Right hindlimb (tissue), 1 donor: ENCODE results near the gene ATXN7.

ENCODE experiments used
- DNase-seq: peaks from one replicate; pipeline ENCODE4 v3.0.0-alpha.2; 2018

ATXN7 gene

DNA sequence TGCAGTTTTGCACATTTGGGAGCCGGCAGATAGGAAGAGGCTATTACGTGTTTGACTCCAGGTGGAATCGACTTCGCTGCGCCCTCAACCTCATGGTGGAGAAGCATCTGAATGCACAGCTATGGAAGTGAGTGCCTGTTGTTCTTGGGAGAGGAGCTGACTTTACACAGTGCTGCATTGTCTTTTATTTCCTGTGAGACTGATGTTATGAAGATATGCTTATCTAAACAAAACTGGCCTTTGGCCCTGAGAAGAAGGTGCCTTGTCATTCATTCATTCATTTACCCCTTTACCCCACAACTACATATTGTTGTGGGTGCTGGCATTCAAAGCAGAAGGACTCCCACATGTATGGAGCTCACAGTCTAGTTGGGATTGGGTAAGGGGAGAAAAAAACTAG lies 127.1 kb downstream of the ATXN7 start:
- no peak for DNase-seq

DNA sequence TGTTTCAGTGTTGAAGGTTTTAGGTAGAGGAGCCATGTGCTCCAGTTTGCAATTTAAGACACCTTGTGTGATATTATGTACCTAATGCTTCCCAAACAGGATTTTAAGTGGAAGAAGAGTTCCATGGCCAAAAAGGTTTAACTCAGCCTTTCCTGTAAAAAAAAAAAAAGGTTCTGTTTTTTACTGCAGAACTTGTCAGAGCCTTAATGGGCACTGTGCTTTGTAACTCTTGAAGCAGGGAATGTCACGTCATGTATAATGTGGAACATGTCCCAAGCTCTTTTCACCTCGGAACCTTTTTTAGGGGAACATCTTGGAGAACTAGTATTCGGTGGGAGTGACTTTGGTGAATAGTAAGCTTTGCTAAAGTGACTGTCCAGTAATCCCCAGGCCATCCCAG lies 128.0 kb downstream of the ATXN7 start:
- no peak for DNase-seq

DNA sequence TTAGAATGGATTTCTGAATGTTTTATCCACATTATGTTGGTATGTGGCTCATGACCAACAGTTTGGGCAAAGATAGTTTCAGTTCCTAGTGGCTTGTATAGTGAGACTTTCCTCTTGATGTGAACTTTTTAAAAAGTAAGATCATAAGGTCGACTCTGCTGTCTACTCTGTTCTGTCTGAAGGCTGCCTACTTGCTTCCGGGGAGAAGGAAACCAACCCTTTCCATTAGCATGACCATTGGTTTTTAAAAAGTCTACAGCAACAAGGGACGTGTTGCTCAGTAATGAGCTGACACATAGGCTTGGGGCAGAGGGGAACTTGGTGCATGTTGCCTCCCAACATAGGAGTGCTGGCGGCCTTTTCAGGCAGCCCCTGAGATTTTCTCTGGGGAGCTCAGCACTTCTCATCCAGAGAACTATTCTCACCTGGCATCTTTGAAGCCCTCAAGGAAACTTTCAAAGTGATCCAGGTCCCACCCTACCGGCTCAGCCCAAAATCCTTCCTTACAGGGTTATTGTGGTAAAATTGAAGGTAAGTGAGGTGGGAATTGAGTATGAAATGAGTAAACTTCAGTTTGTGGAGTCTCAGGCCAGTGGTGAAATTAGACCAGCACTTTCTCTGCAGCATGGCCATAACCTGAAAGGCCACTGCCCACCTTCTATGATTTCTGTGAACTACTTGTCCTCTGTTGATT lies 129.0 kb downstream of the ATXN7 start:
- DNase-seq = no peak

- peak; percentile 74 for DNase-seq
Observed at GRCh38 chr3:63993653-63994079, 130.0 kb downstream of the ATXN7 start.

DNA sequence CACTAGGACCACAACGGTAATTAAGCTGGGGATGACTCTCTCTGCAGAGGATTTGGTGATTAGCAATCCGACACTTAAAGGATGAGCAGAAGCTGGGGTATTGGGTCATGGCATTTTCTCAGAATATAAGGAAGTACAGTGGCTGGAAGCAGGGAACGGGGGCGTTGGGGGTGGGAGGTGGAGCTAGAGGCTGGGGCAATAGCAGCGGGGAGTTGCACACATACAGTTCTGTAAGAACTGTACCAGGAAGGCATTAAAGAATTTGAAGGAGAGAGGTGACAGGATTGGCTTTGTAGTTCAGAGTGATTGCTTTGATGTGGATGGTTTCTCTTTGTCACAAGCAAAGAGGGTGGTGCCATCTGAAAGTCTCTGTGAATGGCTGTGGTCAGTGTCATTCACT lies 131.4 kb downstream of the ATXN7 start:
- DNase-seq = no peak

DNA sequence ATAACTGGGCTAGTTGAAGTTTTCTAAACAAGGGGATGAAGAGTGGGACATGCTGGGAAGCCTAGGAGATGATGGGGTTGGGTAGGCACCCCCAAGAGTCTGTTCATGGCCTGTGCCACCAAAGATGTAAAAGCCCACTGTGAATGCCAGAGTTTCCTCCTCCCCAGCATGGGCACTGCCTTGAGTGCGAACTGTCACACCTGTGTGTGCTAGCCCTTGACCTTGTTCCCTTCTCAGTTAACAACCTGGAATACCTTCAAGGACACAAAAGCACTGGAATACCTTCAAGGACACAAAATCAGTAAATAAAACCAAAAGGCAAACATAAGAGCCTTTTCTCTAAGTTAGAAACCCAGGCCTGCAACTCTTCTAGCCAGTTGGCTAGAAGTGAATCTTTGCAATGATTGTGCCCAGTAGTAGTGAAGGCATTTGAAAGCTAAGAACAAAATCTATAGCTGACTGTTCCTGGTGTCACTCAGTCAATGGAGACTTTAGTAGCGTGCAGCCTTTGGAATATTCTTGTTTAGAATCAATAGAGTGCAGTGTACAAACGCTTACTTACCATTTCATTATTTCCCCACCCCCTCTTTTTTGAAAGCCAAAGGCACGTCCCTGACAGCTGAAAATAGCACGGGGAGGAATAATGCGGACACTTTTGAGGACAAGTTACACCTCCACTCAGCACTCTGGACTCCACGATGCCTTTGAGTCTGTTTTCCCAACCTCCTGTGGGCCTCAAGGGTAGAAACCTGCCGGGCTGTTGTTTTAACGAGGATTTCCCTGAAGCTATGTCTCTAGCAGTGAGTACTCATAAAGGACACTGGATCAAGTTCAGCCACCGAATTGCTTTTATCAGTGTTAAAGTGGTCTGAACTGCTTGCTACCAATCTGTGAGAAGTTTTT lies 135.4 kb downstream of the ATXN7 start:
- no peak for DNase-seq

- no peak for DNase-seq
Observed at GRCh38 chr3:64000453-64001055, 136.9 kb downstream of the ATXN7 start.

DNA sequence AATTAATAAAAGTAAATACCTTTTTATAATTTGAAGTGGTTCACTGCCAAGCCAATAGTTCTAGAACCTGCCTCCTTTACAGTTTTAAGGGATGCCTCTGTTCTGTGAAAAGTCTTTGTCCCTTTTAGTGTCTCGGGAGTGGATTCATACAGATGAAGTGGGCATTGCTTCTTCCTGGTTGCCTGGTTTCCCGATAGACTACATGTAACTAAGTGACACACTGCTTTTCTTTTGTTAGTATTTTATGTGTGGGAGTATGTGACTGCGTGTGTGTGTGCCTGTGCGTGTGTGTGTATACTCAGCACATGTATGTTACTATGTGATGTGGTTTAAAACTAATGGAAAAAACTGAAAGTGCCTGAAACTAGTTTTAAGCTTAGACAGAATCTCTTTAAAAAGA lies 138.6 kb downstream of the ATXN7 start:
- no peak for DNase-seq

DNA sequence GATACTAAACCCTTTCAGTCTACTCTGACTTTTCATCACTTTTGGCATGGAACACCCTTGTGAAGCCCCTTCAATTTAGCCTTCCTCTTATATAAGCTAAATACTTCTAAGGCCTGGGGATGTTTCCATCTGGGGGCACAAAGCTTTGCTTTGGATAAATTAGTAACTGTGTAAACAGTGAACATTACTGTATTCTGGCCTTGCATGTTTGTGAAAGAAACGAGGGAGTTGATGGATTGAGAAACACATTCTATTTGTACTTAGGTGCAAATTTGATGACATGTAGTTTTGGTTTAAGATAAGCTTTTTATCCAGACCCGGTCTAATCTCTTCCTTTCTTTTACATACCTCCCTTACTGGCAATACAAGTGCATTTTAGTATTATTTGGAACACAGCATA lies 139.9 kb downstream of the ATXN7 start:
- DNase-seq = no peak

GRCh38 chr3:64008017-64008416 lies 144.3 kb downstream of the ATXN7 start:
- DNase-seq = no peak

DNA sequence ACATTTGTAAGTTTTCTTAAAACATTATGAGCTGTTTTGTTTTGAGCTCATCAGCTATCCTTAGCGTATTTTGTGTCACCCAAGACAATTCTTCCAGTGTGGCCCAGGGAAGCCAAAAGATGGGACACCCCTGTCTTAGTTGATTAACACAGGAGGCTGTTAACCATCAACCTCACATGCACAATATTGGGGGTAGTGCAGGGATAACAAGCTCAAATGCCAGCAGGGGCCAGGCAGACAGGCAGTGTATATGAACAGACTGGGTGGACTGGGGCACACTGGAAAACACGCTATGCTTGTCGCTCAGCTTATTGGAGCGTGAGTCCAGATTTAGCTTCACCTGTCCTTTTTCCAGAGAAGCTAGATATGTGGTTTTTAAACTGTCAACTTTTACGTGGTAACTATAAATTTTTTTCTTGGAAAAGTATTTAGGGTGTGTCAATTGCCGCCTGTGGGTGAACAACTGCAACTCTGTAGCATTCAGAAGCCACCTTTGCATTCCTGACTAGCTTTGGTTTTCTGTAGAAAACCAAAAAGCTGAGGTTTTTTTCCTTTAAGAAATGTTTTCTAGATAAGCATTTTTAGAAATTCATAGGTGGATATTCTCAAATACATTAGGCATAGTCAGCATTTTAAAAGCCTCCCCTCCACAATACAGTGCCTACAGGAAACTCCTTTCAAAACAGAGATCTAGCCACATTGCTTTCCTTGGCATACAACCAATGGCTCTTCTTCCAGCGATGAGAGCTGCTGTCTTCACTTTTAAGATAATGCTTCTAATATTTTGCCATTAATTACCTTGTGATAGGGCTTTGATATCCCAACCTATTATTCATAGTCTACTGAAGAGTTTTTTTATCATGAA lies 145.1 kb downstream of the ATXN7 start:
- DNase-seq = no peak

- no peak for DNase-seq
Observed at GRCh38 chr3:64009528-64009927, 145.9 kb downstream of the ATXN7 start.

DNA sequence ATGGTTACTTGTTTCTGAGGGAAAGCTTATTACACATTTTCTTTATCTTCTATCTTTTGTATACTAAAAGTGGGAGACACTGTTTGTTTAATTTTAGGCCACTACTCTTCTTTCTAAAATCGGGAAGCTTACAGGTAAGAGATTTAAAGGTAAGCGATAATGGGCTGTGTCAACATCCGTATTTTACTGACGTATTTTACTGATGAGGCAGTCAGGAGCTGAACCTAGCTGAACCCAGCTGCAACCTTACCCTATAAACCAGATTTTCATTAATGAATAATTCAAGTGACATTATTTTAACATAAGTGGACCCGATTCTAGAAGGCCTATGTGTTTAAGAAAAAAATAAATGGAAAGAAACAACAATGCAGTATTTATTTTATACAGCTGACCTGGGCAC lies 146.5 kb downstream of the ATXN7 start:
- no peak for DNase-seq

- DNase-seq = no peak
Observed at GRCh38 chr3:64011685-64012084, 148.0 kb downstream of the ATXN7 start.

GRCh38 chr3:64016941-64017620 lies 153.4 kb downstream of the ATXN7 start:
- DNase-seq = no peak

DNA sequence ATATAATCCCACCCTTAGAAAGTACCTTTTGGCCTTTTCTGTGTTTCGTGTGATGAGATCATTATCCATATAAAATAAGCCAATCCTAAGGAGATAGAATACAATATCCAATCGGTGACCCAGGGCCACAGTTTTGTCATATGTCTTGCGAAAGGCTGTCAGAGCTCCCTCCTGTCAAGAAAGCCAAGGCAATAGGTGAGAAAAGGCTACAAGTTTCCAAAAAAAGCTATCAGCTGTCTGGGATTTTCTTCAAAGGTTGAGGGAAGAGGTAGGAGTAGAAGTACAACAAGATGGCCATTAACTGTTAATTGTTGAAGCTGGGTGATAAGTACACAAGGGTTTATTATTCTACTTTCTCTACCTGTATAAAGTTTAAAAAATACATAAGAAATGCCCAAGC lies 155.6 kb downstream of the ATXN7 start:
- DNase-seq = no peak

- no peak for DNase-seq
Observed at GRCh38 chr3:64019879-64020278, 156.2 kb downstream of the ATXN7 start.

DNA sequence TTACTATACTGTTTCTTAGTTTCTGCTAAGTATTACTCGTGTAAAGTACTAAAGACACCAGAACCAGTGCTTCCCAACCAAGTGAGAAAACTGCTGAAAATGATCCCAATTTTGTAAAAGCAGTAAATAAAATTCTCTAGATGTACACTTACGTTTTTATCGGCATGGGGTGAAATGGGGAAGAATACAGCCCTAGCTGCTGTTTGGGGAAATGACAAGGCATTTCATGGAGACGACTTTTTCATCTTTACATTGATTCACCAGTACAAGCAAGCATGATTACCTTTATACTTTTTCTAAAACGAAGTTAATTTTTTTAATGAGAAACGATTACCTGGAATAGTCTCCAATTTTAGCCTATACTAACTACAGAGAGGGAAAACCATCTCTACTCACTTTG lies 158.3 kb downstream of the ATXN7 start:
- no peak for DNase-seq

GRCh38 chr3:64022451-64023186 lies 159.0 kb downstream of the ATXN7 start:
- no peak for DNase-seq

GRCh38 chr3:64023187-64023860 lies 159.7 kb downstream of the ATXN7 start, which contains the start of gene PSMD6:
Gene PSMD6, minus strand, starts transcription at chr3:64023494. Its CDS starts 75 bp downstream, at chr3:64023419.
- peak; percentile 92 for DNase-seq

DNA sequence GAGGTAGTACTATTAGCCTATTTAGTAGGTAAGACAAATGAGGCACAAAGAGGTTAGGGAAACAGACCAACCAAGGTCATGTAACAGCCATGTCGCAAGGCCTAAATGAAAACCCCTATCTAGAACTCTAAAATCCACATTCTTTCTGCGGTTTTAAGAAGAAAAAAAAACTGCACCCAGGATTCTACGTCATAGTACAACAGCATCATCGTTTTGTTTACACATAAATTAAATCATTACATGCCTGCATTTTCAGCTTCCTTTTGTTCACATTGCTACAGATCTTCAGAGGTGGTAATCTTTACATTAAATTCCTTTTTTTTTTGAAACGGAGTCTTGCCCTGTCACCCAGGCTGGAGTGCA lies 160.2 kb downstream of the ATXN7 start:
- no peak for DNase-seq
